ENCODE measurements around the gene GNAS.
A peak's percentile ranks its signal among the peaks of the same experiment; 100 is the strongest.

GNAS gene

GRCh38 chr20:58854638-58855471 is 2.3 kb downstream of the GNAS start:
- DNase-seq (ENCODE audit: low spot score), result no peak

DNA sequence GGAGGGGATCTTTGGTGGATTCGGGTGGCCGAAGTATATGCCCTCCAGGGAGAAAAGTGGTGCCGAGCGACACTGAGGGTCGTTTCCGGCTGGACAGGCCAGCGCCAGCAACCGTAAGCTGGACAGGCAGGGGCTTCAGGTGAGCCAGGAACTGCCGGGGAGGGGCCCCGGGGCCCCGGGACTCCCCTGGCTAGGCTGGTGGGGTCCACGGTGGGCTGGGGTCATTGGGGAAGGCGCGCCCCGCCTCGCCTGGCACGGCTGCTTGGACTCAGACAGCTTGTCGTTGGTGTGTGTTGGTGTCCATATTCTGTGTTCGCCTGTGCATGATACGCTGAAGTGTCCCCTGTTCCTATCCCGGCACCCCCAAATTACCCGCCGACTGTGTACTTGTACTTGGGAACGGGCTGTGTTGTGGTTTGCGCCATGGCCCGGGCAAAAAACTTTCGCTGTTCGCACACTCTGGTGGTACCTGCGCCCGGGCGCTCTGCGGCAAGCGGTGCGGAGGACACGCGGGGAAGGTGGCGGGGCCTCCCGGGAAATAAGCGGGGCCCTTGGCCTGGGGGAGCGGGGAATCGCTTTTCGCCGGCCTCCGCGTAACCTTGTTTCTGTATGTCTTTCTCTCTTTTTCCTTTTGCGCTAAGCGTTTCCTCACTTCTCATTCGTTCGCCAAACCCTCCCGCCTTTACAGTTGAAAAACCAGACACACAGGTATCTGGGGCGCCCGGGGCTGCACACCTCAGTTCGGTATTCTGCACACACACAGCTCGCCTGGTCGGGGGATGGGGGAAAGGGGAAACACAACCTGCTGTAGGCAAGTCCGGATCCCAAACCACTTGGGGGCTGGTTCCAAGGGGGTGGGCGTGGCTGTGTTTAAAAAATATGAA is 3.2 kb downstream of the GNAS start:
- no peak for DNase-seq (ENCODE audit: low spot score)

- no peak for DNase-seq (ENCODE audit: low spot score)
These were observed 10.7 kb downstream of the GNAS start for GRCh38 chr20:58863044-58863790.

DNA sequence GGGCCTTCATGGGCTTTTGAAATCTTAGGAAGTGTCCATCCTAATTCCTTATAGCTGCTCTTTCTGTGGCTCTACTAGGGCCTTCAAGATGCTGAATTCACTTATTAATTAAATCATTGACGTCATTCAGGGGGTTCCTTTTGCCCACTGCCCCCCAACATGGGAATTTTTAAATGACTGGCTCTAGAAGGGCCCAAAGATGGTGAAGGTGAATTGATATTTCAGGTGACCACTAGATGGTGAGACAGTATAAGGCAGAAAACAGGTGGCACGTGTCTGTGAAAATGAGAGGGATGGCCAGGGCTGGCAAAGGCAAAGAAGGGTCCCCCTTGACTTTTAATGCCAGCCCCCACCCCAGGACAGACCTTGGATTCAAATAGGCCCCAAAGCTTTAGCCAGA is 11.8 kb downstream of the GNAS start:
- peak; percentile 35 for DNase-seq (ENCODE audit: low spot score)

- no peak for DNase-seq (ENCODE audit: low spot score)
These were observed 13.3 kb downstream of the GNAS start for GRCh38 chr20:58865843-58866242.

GRCh38 chr20:58867211-58867610 is 14.7 kb downstream of the GNAS start:
- no peak for DNase-seq (ENCODE audit: low spot score)

- peak; percentile 65 for DNase-seq (ENCODE audit: low spot score)
These were observed 16.3 kb downstream of the GNAS start for GRCh38 chr20:58868795-58869194.

- no peak for DNase-seq (ENCODE audit: low spot score)
These were observed 17.2 kb downstream of the GNAS start for GRCh38 chr20:58869662-58870227.

GRCh38 chr20:58870293-58871014 is 17.9 kb downstream of the GNAS start:
- peak; percentile 85 for DNase-seq (ENCODE audit: low spot score)

DNA sequence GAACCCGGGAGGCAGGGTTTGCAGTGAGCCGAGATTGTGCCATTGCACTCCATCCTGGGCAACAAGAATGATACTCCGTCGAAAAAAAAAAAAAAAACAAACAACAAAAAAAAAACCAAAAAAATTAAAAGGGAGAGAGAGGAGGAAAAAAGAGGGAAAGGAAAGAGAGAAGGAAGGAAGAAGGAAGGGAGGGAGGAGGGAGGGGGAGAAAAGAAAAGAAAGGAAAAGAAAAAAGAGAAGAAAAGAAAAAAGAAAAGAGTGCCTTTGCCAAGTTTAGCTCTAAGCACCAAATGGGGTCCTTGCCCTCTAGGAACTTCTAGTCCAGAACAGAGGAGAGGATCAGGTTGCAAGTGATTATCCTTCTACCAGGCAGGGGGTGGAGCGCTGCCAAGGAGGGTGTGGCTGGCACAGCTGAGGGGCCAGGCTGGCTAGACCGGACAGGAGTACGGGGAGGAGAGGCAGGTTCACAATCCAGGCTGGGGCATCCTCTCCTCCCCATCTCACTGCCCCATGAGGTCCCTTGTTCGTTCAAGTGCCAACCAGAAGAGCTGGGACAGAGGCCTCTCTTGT is 19.1 kb downstream of the GNAS start:
- no peak for DNase-seq (ENCODE audit: low spot score)

- DNase-seq (ENCODE audit: low spot score), result no peak
These were observed 22.0 kb downstream of the GNAS start for GRCh38 chr20:58874469-58874868.

- DNase-seq (ENCODE audit: low spot score), result no peak
These were observed 22.6 kb downstream of the GNAS start for GRCh38 chr20:58875111-58875510.

DNA sequence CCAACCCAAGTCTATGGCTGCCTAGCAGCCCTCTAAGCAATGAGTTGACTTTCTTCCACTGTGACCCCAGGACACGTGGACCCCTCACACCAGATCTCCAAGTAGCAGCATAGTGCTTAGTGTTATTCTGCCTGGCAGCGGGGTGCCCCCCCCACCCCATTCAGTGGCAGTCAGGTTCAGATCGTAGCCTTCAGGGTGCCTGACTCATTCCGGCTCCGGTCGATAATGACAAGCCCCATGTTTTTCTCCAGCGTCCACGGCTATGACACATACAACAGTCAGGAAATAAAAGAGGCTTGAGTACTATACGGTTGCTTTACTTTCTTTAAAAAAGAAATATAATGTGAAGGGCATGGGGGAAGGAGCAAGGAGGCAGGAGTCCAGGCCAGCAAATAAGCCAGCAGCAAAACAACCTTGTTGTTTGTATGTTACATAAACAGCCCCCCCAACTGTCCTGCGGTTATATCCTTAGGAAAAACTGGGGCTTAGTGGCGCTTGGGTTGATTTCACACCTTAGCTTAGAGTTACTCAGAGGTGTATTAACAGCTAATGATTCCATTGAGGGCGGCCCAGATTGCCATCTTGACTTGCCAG is 23.1 kb downstream of the GNAS start:
- DNase-seq (ENCODE audit: low spot score), result no peak

DNA sequence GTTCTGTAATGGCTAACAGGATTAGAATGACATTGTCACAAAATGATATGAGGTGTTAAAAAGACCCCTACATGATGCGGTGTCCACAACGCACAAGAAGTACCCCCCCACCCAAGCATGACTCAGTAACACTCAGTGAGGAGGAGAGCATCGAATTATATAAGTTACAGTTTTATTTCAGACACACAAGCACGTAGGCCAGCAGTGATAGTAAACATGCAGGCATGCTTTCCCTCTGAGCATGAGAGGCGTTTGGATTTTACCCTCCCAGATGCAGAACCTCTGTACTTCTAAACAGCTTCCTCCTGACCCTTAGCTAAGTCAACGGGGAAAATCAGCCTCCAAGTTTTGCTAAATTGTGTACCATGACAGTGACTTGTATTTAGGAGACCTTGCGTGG is 23.9 kb downstream of the GNAS start:
- DNase-seq (ENCODE audit: low spot score), result no peak

DNA sequence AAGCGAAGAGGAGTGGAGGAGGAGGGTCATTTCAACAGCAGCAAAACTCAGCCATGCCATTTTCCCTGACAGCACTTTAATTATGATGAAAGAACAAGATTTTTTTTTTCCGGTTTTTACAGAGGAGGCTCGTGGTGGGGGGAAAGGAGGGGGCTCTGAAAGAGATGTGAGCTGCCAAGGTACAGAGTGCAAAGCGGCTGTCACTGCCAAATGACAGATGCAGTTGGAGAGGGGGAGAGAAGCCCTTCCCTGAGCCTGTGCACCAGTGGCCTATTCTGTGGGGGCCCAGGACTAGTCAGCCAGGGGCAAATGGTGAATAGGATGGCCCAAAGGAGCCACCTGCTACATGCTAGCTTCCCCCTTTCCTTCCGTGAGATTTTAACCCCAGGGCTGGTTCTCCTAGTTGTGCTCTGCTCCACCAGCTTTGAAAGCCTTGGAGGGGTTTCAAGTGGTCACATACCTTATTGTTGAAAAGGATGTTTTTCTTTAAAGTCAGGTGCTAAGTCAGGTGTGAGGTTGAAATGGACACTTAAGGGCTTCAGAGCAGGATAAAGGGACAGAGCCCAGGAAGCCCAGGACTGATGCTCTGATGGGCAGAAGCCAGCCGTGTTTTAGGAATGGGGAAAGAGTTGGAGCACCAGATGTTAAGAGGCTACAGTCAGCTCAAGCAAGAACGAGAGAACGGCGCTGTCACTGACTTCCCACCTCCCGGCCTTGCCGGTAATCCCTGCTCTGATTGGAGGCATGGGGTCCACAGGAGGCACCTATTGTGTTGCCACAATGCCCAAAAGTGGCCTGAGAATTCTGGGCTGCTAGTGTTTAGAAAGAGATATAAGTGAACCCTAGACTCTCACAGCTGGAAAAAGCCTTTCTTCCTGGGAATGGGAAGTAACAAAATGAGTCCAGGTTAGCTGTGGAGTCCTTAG is 24.8 kb downstream of the GNAS start:
- no peak for DNase-seq (ENCODE audit: low spot score)

GRCh38 chr20:58877976-58878360 is 25.5 kb downstream of the GNAS start:
- DNase-seq (ENCODE audit: low spot score), result no peak

DNA sequence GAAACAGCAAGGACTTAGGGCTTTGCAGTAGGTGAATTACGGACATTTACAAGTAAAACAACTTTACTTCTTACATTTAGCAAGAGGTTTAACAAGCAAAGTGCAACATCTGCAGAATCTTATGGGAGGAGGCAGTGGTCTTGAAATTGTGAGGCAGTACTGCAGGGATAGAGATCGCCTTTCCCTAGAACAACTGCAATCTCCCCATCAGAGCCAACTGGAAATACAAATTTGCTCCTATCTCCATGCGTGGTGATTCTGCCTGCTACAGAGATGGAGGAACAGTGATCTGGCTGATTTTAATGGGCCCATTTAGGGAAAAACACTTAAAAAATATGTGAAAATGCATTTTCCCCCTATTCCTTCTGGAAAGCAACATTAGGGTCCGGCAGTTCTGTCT is 25.9 kb downstream of the GNAS start:
- no peak for DNase-seq (ENCODE audit: low spot score)

GRCh38 chr20:58880441-58880840 is 27.9 kb downstream of the GNAS start:
- DNase-seq (ENCODE audit: low spot score), result no peak

- DNase-seq (ENCODE audit: low spot score), result no peak
These were observed 28.7 kb downstream of the GNAS start for GRCh38 chr20:58880994-58881752.
